AG04450 (cell line): ENCODE data around the gene CLEC14A. TPM values are rescaled to one million over a fixed set of nuclear protein-coding genes. Genes with fewer than 3 reads are reported as not detected.

Experiments
- CTCF ChIA-PET: fragments of 300-600, 350-600 bp; formaldehyde crosslinking; extraction: SDS; loops from one replicate; lab custom pipeline; 2022; ENCODE audit warnings: antibody characterized with exemption, inconsistent platforms; lab: Charles Lee
- POLR2A ChIA-PET: fragments of 350-600 bp; formaldehyde crosslinking; extraction: SDS; loops from one replicate; lab custom pipeline; 2021; ENCODE audit warnings: antibody characterized with exemption, inconsistent platforms; lab: Yijun Ruan, JAX
- DNase-seq: peaks from one replicate; pipeline ENCODE4 v3.0.0-alpha.2; 2011; ENCODE audit warnings: low read depth, low spot score
- H3K27ac ChIP-seq: one replicate; pipeline ENCODE4 v1.5.1; 2012; ENCODE audit warnings: low read depth, low read length, control low read depth
- H3K27me3 ChIP-seq: one replicate; pipeline ENCODE4 v1.6.0; 2012; ENCODE audit warnings: low read length; ENCODE audit not compliant: control insufficient read depth, insufficient read depth
- H3K4me3 ChIP-seq: 2 replicates; pipeline ENCODE4 v1.5.1; 2011; ENCODE audit warnings: mild to moderate bottlenecking, low read depth, low read length, control low read depth
- H3K9me3 ChIP-seq: 2 replicates; pipeline ENCODE4 v1.5.1; 2012; ENCODE audit warnings: low read length; ENCODE audit not compliant: control insufficient read depth, insufficient read depth
- CTCF ChIP-seq: IDR thresholded peaks from 2 replicates; pipeline ENCODE4 v1.5.1; 2011; ENCODE audit warnings: low read depth, low read length, control low read depth, inconsistent platforms
- polyA plus RNA-seq: library from polyadenylated mRNA; depleted of rRNA; stranded (reverse); fragments of >200 nt; gene quantifications from 2 replicates; pipeline ENCODE4 v1.2.3, GENCODE V29; 2011

The CLEC14A gene
- polyA plus RNA-seq, 1 experiment: 0.25 TPM

- ChIA-PET CTCF (interaction anchor here (0.8 to 2.8 kb wide), 10 partner anchors 8 to 827 kb away, joined by 3 to 39 read pairs (median 4); no protein-coding TSS in a partner anchor), POLR2A (no interaction called here)
- no peak for TF ChIP-seq CTCF
- DNase-seq: no peak
- Histone ChIP-seq H3K4me3 (peak within 1 kb of the TSS; percentile 65), H3K9me3 (peaks cover 2% of the 10 kb centered on the region), H3K27me3 (peaks cover 3% of the 10 kb centered on the region), H3K27ac (no peak within 1 kb of the TSS)
Measured at GRCh38 chr14:38207736-38208617, 47.9 kb downstream of the CLEC14A start, which contains the start of gene SSTR1. SSTR1 (plus strand) TSS chr14:38207904; CDS start chr14:38209390, 1,486 bp downstream.

GRCh38 chr14:38207377-38207735, 48.5 kb downstream of the CLEC14A start:
- ChIA-PET CTCF (interaction anchor here (1.0 to 2.8 kb wide), 7 partner anchors 10 to 660 kb away, joined by 3 to 39 read pairs (median 5); no protein-coding TSS in a partner anchor), POLR2A (no interaction called here)
- Histone ChIP-seq H3K27me3 (peaks cover 3% of the 10 kb centered on the region), H3K4me3 (no peak overlapping the region), H3K27ac (no peak overlapping the region), H3K9me3 (peaks cover 2% of the 10 kb centered on the region)
- DNase-seq: no peak
- no peak for TF ChIP-seq CTCF

- POLR2A ChIA-PET: no interaction called here
- H3K27ac ChIP-seq: no peak overlapping the region
Measured at GRCh38 chr14:38206689-38207376, 49.1 kb downstream of the CLEC14A start.

GRCh38 chr14:38205949-38206665, 49.8 kb downstream of the CLEC14A start:
- no peak for TF ChIP-seq CTCF
- no peak overlapping the region for H3K4me3 ChIP-seq
- ChIA-PET POLR2A (no interaction called here), CTCF (interaction anchor here (0.6 to 2.3 kb wide), 3 partner anchors 9 to 220 kb away, joined by 5 to 15 read pairs (median 5); no protein-coding TSS in a partner anchor)
- no peak overlapping the region for H3K27ac ChIP-seq
- DNase-seq: no peak
- H3K27me3 ChIP-seq: peaks cover 3% of the 10 kb centered on the region
- peaks cover 2% of the 10 kb centered on the region for H3K9me3 ChIP-seq

More at GRCh38 chr14:38206689-38207376, 49.1 kb downstream of the CLEC14A start:
- Histone ChIP-seq H3K9me3 (peaks cover 2% of the 10 kb centered on the region), H3K27me3 (peaks cover 3% of the 10 kb centered on the region), H3K4me3 (no peak overlapping the region)
- TF ChIP-seq CTCF: no peak
- CTCF ChIA-PET: interaction anchor here (2.2 to 2.3 kb wide), 2 partner anchors 10 to 394 kb away, joined by 6 to 15 read pairs; no protein-coding TSS in a partner anchor
- DNase-seq: no peak
